ENCODE results near the gene CDH4. TPM values are rescaled to one million over a fixed set of nuclear protein-coding genes. Genes with fewer than 3 reads are reported as not detected.

Gene CDH4
- total RNA-seq, 1 experiment from 2014 or later, result 0.12 TPM

- DNase-seq (ENCODE audit: low read depth), result no peak
These were observed 414.4 kb downstream of the CDH4 start for GRCh38 chr20:61666471-61666832.

DNA sequence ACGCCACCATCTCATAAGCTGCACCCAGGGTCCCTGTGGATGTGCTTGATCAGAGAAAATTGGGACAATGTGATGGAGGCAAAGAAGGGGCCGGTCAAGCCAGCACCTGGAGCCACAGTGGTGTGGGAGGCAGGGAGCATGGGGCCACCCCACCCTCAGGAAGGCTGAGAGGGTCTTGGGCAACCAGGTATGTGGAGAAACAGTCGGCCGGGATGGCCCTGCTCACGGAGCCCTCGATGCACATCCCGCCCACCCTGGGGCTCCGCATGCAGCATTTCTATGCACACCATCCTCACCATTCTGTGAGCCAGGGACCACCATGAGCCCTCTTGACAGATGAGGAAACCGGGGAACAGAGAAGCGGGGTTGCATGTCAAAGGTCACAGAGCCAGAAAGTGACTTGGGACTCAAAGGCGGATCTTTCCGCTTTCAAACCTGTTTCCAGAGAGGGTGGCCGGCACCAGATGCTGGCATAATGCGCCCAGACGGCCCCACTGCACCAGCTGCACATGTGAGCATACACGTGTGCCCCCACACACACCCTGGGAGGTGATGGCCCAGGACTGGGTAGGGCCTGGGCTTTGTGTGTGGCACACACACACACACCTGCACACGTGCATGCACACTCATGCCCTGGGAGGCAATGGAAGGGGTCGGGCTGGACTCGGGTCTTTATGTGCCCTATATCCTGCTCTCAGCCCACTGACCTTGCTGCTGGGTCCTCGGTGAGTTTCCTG lies 415.2 kb downstream of the CDH4 start:
- DNase-seq (ENCODE audit: low read depth), result no peak

DNA sequence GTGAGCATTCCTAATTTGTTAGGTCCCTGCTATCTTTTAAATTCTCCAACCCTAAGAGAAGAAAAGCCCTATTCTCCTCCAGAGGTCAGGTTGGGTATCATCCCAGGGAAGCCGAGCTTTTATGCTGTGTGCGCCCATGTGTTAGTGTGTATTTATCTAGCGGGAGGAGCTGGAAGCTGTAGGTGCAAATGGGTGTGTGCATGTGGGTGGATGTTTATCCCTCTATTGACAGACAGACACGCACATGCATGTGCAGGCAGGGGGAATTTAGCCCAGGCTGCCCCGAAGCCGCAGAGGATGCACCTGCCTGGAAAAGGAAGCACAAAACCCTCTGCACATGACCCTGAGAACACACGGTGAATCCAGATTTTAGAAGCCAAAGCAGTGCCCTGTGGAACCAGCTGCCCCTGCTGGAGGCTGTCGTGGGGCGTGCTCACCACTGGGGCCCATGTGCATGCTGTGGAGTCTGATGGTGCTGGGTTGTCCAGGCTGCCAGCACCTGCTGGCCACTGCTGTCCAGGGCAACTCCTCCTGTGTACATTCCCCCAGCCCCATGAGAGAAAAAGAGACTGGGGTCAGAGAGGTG lies 416.1 kb downstream of the CDH4 start:
- DNase-seq (ENCODE audit: low read depth), result no peak

DNA sequence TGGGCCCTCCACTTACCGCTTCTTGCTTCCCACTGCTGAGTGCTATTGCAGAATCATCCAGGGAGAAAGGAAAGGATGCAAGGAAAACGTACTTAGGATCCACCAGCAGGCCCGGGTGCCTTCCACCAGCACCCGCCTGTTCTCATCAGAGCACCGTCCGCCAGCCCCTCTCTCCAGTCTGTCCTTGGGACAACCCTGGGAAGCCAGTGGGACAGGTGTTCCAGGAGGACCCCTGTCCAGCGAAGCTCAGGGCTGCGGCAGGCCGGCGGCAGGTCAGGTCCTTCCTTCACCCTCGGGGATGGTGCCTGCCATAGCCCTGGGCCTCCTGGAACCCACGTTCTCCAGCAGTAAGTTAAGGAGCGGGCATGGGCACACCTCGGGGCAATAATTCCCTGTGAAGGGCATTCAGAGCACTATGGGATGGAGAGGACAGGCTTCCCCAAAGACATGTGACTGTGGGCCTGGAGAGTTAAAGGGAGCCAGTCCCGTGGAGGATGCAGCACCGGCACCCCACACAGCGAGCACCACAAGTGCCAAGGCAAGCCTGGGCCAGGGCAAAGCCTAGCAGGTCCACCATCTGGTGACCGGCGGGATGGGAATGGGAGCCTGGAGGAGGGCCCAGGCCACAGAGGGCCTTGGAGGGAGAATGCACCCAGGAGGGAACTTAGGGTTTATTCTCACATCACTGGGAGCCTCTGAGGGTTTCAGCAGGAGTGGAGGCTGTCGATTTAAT lies 416.9 kb downstream of the CDH4 start:
- no peak for DNase-seq (ENCODE audit: low read depth)

DNA sequence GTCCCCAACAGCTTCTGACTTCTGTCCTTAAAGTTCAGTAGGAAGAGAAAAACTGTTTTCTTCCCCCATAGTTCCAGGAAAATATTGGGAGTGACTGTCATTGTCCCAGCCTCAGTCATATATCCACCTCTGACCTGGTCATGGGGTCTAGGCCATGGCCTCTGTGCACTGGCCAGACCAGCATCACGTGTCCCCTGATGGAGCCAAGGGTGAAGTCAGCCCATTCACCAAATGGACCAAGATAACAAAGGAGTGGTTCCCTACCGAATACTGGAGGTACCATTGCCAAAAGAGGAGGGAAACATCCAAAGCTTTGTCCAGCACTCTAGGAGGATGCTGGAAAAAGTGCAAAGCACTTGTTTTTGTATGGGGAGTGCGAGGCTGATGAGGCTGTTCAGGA lies 418.2 kb downstream of the CDH4 start:
- DNase-seq (ENCODE audit: low read depth), result no peak

- no peak for DNase-seq (ENCODE audit: low read depth)
These were observed 419.5 kb downstream of the CDH4 start for GRCh38 chr20:61671559-61671958.

- no peak for DNase-seq (ENCODE audit: low read depth)
These were observed 421.2 kb downstream of the CDH4 start for GRCh38 chr20:61673152-61673847.

- DNase-seq (ENCODE audit: low read depth), result no peak
These were observed 422.1 kb downstream of the CDH4 start for GRCh38 chr20:61674121-61674520.

GRCh38 chr20:61674688-61675087 lies 422.6 kb downstream of the CDH4 start:
- DNase-seq (ENCODE audit: low read depth), result no peak

DNA sequence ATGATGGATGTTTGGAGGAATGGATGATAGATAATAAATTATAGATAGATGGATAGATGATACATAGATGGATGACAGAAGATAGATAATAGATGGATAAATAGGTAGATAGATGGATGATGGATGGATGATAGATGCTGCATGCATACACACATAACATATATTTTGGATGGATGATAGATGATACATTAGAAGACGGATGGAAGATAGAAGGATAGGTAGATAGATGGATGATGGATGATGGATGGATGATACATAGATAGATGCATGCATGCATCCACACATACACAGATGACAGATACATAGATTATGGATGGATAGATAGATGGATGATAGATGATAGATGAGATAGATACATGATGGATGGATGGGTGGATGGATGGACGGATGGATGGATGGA lies 425.9 kb downstream of the CDH4 start:
- DNase-seq (ENCODE audit: low read depth), result no peak

GRCh38 chr20:61678437-61678836 lies 426.4 kb downstream of the CDH4 start:
- DNase-seq (ENCODE audit: low read depth), result no peak

DNA sequence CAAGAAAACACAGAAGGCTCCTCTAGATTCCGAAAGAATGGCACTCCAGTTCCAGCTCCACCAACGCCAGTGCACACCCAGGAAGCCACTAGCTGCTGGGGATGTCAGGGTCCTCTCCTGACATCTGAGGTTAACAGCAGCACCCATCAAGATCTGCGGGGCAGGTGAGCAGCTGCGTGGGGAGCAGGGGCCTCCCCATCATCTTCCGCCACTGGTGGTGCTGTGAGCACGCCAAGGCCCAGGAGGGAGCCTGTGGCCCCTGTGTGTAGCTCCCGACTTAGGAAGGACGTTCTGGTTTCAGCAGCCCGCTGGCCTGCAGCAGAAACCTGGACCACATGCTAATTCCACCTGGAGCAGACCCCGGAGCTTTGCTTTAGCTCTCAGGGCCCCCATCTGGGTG lies 427.4 kb downstream of the CDH4 start:
- no peak for DNase-seq (ENCODE audit: low read depth)

GRCh38 chr20:61680096-61680495 lies 428.0 kb downstream of the CDH4 start:
- no peak for DNase-seq (ENCODE audit: low read depth)

DNA sequence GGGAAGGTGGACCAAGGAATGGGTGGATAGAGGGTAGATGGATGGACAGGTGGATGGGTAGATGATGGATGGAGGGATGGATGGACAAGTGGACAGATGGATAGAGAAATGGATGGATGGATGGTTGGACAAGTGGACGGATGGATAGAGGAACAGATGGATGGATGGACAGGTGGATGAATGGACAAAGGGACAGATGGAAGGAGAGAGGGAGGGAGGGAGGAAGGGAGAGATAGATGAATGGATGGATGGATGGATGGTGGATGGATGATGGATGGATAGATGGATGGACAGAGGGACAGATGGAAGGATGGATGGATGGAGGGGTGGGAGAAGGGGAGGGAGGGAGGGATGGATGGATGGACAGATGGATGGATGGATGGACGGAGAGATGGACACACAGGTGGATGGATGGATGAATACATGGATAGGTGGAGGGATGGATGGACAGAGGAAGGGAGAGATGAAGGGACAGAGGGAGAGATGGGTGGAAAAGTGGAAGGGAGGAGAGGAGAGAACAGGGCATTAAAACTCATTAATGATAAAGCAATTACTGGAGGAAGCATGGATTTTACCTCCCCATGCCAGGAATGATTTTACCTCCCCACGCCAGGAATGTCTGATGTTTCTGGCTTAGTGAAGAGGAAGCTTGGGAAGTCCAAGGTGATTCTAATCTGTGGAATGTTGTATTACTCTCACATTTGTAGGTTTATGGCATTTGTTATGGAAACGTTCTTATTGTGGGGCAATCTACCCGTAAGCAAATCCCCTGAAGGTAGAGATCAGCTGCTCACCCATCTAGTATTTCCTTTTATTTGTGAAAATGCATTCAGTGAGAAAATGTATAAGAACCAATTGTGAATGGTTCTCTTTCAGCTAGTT lies 430.3 kb downstream of the CDH4 start:
- DNase-seq (ENCODE audit: low read depth), result no peak

- DNase-seq (ENCODE audit: low read depth), result no peak
These were observed 431.1 kb downstream of the CDH4 start for GRCh38 chr20:61682996-61683681.

- DNase-seq (ENCODE audit: low read depth), result no peak
These were observed 431.7 kb downstream of the CDH4 start for GRCh38 chr20:61683721-61684120.

GRCh38 chr20:61684136-61684535 lies 432.1 kb downstream of the CDH4 start:
- no peak for DNase-seq (ENCODE audit: low read depth)

- no peak for DNase-seq (ENCODE audit: low read depth)
These were observed 432.6 kb downstream of the CDH4 start for GRCh38 chr20:61684583-61685235.

- no peak for DNase-seq (ENCODE audit: low read depth)
These were observed 433.4 kb downstream of the CDH4 start for GRCh38 chr20:61685462-61685861.

Measured in RPMI7951 (cell line).